Motor neuron (in vitro differentiated cells): Measurements from ENCODE around the gene WTAP. TPM values are rescaled to one million over a fixed set of nuclear protein-coding genes. Genes with fewer than 3 reads are reported as not detected.
"Not testable (repeated sequence)": the region's sequence is repeated elsewhere in the genome, so short reads cannot be mapped to it uniquely, and the experiment has no call there.

Source experiments
- ATAC-seq, 8 experiments: fragments of 200-7000 bp; cut with Tn5 transposase; replicated peaks in 6 of 8; 2 replicates each; pipeline ENCODE4 v1.8.0; 2021; ENCODE audit warnings: mild to moderate bottlenecking in 8 of 8, moderate library complexity in 8 of 8
- H3K27ac ChIP-seq, 2 donors: fragments of 250-450 bp; sonication (Bioruptor Pico); 2 replicates each; pipeline ENCODE4 v1.9.0; 2021; ENCODE audit warnings: antibody characterized with exemption in 2 of 2, mild to moderate bottlenecking in 2 of 2, moderate library complexity in 1 of 2
- H3K4me1 ChIP-seq, 2 donors: fragments of 250-450 bp; sonication (Bioruptor Pico); replicated peaks in 1 of 2; 2 replicates each; pipeline ENCODE4 v1.6.1; 2021; ENCODE audit warnings: antibody characterized with exemption in 2 of 2, mild to moderate bottlenecking in 2 of 2, moderate library complexity in 1 of 2
- H3K4me3 ChIP-seq, 5 donors: fragments of 250-450 bp; sonication (Bioruptor Pico); 2 replicates each; pipeline ENCODE4 v1.9.0; 2021; ENCODE audit warnings: antibody characterized with exemption in 5 of 5, mild to moderate bottlenecking in 5 of 5, moderate library complexity in 4 of 5
- WGBS, 10 experiments: fragments of 450-650 bp; shearing (Covaris generic); methylation state at CpG; one replicate each; pipeline ENCODE4 v1.0.0; 2022; 5-methylcytosine and 5-hydroxymethylcytosine counted together
- in situ Hi-C, 9 experiments: fragments of 400-800 bp; cut with MboI; loops; one replicate each; pipeline ENCODE4 v1.15.0; 2021; ENCODE audit warnings: low sequenced_read_pairs in 9 of 9, low pct_unique_long_range_greater_than_20kb in 2 of 9; ENCODE audit not compliant: unreplicated experiment in 9 of 9
- total RNA-seq, 8 experiments: library from RNA; unstranded; fragments of 300-600 nt; gene quantifications; 2 replicates each; pipeline versions ENCODE4 v1.2.3 to v1.2.4, GENCODE V29; 2022

Gene WTAP
- total RNA-seq, 8 experiments from 2014 or later: 73.8 to 139 (median 87.2) TPM

DNA sequence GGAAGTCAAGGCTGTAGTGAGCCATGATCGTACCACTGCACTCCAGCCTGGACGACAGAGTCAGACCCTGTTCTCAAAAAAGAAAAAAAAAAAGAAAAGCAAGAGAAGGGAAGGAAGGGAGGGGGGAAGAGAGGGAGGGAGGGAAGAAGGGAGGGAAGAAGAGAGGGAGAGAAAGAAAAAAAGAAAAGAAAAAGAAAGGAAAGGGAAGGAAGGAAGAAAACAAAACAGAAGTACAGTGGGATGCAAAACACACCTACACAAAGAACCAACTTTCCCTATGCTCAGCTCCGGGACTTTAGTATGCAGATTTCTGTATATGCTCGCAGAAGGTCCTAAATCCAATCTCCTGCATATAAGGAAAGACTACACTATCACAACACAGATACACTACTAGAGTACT, 2.5 kb upstream of the WTAP start:
- in situ Hi-C loops: no loop called here
- 60 to 100% (median 83%) methylated on average over 1 to 2 of the region's 4 CpGs; no CpG with 5 or more reads in 5 of the 10 experiments for WGBS, 10 experiments
- H3K27ac ChIP-seq: no peak overlapping the region

DNA sequence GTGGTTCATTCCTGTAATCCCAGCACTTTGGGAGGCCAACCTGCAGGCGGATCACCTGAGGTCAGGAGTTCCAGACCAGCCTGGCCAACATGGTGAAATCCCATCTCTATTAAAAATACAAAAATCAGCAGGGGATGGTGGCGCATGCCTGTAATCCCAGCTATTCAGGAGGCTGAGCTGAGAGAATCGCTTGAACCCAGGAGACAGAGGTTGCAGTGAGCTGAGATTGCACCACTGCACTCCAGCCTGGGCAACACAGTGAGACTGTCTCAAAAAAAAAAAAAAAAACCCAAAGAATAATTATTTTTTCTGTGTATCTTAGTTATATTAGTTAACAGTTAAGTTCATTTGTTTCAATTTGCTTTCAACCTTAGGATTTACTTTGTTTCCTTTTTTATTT, 2.1 kb upstream of the WTAP start:
- H3K27ac ChIP-seq, in situ Hi-C loops, ATAC-seq, H3K4me3 ChIP-seq: not testable (repeated sequence)
- H3K4me1 ChIP-seq: peaks cover 3 to 18% of the 10 kb centered on the region in 2 donors
- 92 to 100% (median 100%) methylated on average over 1 to 3 of the region's 3 CpGs; no CpG with 5 or more reads in 2 of the 10 experiments for WGBS, 10 experiments

More for the DNA sequence above, 2.5 kb upstream of the WTAP start:
- ATAC-seq: no peak
- no peak overlapping the region for H3K4me3 ChIP-seq
- peaks cover 2 to 14% of the 10 kb centered on the region in 2 donors for H3K4me1 ChIP-seq

DNA sequence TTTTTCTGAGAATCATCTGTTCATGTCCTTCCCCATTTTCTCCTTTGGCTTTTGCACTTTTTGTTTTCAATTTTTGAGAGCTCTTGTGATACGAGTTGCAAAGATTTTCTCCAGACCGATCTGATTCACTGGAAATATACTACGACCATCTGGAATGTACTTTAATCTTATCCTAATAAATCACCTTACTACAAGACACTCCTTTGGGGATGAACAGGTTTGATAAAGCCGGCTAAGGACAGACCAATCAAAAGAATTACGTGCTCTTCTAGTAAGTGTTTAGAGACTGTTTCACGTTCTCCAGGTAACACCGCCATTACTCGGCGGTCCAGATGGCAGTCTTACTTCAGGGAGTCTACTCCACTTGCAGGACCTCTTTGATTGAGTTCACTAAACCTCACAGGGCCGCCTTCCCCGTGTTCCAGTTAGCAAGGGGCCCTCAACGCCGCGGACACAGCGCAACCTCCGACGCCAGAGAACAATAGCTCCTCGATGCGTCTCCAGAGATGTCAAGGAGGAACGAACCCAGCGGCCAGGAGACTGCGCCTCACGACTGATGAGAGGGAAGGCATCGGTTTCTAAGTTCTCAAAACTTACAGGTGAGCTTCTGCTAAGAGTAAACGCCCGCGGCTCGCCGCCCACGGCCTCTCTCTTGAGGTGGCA, 920 bp upstream of the WTAP start:
- Histone ChIP-seq H3K4me1 (peaks cover 3 to 22% of the 10 kb centered on the region in 2 donors), H3K27ac (peak overlapping the region; percentile 100), H3K4me3 (peak overlapping the region; percentile 82 to 98 (median 96))
- in situ Hi-C loops: no loop called here
- 0 to 21% (median 0%) methylated on average over 2 to 15 of the region's 30 CpGs; no CpG with 5 or more reads in 1 of the 10 experiments for WGBS, 10 experiments
- peak; percentile 12 to 45 (median 38) for ATAC-seq

DNA sequence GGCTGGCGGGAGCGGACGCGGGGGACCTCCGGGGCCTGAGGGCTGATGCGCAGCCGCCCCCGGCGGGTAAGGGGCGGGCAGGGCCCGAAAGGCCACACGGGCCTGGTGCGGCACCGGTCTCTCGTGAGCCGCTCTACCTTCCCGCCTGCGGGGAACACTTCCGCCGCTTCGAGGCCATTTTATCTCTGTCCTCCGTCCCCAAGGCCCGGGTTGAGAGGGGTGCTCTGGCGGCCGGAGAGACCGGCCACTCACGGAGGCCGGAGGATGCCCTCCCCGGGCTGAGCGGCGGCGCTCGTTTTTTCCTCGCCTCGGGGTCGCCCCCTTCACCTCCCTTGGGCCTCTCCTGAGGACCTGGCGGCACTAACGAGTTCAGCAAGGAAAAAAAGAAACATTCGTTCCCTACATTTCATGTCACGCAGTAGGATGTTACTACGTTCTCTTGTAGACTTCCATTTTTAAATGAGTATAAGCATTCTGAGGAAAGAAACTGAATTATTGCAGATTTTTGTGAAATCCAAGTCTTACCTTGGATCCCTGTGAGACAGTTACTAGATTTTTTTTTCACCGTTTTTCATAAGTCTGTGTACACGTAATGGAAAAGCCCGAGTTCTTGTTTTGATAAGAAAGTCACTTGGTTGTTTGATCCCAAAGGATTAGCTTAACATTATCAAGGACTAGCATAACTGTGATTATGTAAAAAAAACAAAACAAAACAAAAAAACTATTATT, 575 bp downstream of the WTAP start:
- peak overlapping the region; percentile 100 for H3K27ac ChIP-seq
- in situ Hi-C loops: no loop called here
- 0 to 5% (median 0%) methylated on average over 1 to 22 of the region's 44 CpGs for WGBS, 10 experiments
- H3K4me1 ChIP-seq: peaks cover 3 to 22% of the 10 kb centered on the region in 2 donors
- H3K4me3 ChIP-seq: peak overlapping the region; percentile 82 to 98 (median 96)
- ATAC-seq: peak; percentile 35 to 50 (median 47)

DNA sequence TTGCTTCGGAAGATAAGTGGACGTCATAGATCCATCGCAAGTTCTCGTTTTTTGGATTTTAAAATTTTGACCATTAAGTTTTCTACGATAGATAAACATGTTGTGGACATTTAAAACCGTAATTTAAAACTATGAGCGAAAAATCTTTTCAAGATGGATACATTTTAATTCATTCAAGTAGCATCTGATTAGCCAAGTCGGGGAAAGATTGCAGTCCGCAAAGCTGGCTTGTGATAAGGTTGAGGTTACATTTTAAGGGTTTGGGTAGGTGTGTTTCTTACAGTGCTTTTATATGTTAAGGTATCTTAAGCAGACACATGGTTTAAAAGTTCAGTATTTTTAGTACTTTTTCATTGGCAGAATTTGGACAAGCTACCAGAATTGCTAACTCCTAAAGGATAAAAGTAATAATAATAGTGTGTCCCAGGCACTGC, 1.2 kb downstream of the WTAP start:
- ATAC-seq: no peak
- Histone ChIP-seq H3K4me1 (peaks cover 3 to 22% of the 10 kb centered on the region in 2 donors), H3K27ac (no peak overlapping the region), H3K4me3 (peak overlapping the region; percentile 82 to 98 (median 96))
- in situ Hi-C loops: no loop called here
- 0 to 2% (median 1%) methylated on average over 3 to 9 of the region's 9 CpGs for WGBS, 10 experiments

DNA sequence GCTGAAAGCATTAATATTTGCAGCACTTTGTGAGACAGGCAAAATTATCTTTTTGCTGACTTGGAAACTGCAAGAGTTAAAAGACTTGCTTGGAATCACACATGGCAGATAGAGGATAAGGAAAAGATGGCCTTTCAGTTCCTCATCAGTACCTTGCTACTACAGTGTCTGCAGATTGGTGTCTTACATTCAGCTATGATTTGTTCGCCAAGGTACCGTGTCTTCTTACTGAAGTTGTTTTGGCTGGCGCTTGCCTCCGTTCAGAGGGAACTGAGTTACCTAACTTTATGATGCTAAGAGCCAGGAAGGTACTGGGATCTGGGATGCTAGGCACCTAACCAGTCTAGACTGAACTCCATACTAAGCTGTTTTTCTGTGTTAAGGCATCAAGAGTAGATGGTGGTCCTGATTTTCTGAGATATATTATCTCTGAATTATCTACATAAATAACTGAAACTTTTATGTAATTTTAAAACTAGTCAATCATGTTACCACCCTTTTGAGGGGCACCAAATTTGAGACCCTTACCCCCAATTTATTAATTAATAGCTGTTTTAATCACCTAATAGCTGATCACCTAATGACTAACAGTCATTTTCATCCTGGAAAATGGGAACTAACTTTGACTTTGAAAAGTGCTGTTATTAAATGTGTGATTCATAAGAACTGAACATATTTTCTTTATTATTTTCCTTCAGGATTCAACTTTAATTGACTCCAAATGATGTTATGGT, 2.5 kb downstream of the WTAP start:
- in situ Hi-C loops: no loop called here
- peaks cover 3 to 22% of the 10 kb centered on the region in 2 donors for H3K4me1 ChIP-seq
- no peak for ATAC-seq
- no peak overlapping the region for H3K27ac ChIP-seq
- 0 to 44% (median 25%) methylated on average over 1 to 4 of the region's 4 CpGs; no CpG with 5 or more reads in 2 of the 10 experiments for WGBS, 10 experiments
- H3K4me3 ChIP-seq: peak overlapping the region; percentile 82 to 98 (median 96)

DNA sequence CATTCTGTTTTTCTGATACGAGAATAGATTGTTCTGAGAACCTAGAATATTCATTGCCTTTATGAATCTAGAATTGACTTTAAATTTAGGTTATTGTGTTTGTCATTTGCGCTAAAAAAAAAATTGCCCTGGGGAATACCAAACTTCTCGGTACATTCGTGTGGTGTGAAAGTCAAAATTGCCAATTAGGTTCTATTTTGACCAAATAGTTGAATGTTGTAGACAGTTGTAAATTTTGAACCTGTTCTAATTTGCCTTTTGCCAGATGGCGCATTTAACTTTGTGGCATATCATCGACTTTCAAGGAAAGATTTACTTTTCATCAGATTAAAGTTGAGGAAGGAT, 3.0 kb downstream of the WTAP start:
- H3K4me3 ChIP-seq: peak overlapping the region in 1 of 5 donors; percentile 93
- 33 to 100% (median 81%) methylated on average over 1 to 6 of the region's 6 CpGs for WGBS, 10 experiments
- no peak for ATAC-seq

DNA sequence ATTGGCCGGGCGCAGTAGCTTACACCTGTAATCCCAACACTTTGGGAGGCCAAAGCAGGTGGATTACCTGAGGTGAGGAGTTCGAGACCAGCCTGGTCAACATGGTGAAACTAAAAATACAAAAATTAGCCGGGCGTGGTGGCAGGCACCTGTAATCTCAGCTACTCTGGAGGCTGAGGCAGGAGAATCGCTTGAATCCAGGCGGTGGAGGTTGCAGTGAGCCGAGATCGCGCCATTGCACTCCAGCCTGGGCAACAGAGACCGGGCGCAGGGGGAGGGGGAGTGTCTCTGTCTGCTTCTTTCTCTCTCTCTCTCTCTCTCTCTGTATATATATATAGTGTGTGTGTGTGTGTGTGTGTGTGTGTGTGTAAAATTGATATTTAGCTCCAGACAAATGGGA, 5.2 kb downstream of the WTAP start:
- H3K4me3 ChIP-seq, ATAC-seq, in situ Hi-C loops, H3K27ac ChIP-seq: not testable (repeated sequence)
- 80 to 100% (median 93%) methylated on average over 1 to 10 of the region's 12 CpGs for WGBS, 10 experiments
- peaks cover 3 to 15% of the 10 kb centered on the region in 2 donors for H3K4me1 ChIP-seq

More for the DNA sequence above, 3.0 kb downstream of the WTAP start:
- peaks cover 3 to 22% of the 10 kb centered on the region in 2 donors for H3K4me1 ChIP-seq
- in situ Hi-C loops: no loop called here
- no peak overlapping the region for H3K27ac ChIP-seq

DNA sequence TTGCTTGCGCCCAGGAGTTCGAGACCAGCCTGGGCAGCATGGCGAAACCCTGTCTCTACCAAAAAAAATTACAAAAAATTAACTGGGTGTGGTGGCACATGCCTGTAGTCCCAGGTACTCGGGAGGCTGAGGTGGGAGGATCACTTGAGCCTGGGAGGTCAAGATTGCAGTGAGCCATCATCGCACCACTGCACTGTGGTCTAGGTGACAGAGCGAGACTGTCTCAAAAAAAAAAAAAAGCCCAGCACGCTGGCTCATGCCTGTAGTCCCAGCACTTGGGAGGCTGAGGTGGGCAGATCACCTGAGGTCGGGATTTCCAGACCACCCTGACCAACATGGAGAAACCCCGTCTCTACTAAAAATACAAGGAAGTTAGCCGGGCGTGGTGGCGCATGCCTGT, 6.1 kb downstream of the WTAP start:
- H3K4me3 ChIP-seq, ATAC-seq, in situ Hi-C loops, H3K27ac ChIP-seq: not testable (repeated sequence)
- 79 to 100% (median 100%) methylated on average over 1 to 9 of the region's 12 CpGs; no CpG with 5 or more reads in 3 of the 10 experiments for WGBS, 10 experiments
- peaks cover 3 to 15% of the 10 kb centered on the region in 2 donors for H3K4me1 ChIP-seq

DNA sequence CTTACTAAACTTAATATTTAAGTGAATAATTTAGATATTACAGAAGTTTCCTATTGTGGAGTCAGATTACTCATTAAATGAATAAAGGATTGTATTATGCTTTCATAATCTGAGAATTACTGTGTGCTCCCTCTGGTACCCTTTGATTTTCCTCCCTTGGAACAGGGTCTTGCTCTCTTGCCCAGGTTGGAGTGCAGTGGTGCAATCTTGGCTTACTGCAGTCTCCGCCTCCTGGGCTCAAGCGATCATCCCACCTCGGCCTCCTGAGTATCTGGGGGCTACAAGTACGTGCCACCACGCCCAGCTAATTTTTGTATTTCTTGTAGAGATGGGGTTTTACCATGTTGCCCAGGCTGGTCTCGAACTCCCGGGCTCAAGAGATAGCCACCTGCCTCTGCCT, 9.6 kb downstream of the WTAP start:
- Histone ChIP-seq H3K4me3 (no peak overlapping the region), H3K27ac (no peak overlapping the region), H3K4me1 (no peaks in the 10 kb centered on the region)
- in situ Hi-C loops: no loop called here
- 66 to 95% (median 94%) methylated on average over 3 to 7 of the region's 7 CpGs; no CpG with 5 or more reads in 4 of the 10 experiments for WGBS, 10 experiments
- no peak for ATAC-seq

DNA sequence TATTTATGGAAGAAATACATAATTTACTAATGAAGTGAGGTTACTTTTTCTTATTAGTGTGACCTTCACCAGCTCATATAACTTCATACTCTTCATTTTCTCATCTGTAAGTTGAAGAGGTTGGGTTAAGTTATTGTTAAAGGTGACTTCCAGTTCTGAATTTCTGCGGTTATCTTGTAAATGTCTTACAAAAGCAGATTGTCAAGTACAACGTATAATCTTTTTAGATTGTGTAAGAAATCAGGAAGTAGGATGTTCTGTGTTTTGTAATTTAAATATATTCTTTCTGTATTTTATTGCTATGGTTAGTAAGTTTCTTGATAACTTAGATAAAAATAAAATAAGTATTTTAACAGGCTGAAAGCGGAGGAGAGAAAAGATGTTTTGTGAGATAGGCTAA, 12.0 kb downstream of the WTAP start:
- Histone ChIP-seq H3K4me1 (no peaks in the 10 kb centered on the region), H3K4me3 (no peak overlapping the region), H3K27ac (no peak overlapping the region)
- no peak for ATAC-seq
- in situ Hi-C loops: no loop called here
- 53 to 100% (median 86%) methylated on average over 1 to 3 of the region's 3 CpGs for WGBS, 10 experiments

DNA sequence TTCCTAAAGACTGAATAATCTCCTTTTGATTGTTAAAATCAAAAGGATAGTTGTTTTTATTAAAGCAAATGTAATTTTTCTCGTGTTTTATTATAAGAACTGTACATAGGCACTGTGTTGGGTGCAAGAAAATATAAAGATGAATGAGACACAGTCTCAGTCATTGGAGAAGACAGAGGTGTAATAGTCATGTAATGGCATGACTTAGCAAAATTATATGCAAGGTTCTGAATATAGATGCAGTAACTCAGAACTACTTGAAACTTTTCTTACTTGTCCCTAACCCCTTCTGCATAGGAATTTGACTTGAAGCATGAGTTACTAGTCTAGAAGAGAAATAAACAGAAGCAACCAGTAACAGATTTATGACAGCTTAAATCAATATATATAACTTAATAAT, 14.9 kb downstream of the WTAP start:
- no peaks in the 10 kb centered on the region for H3K4me1 ChIP-seq
- ATAC-seq: peak in 2 of 8 experiments; percentile 42 to 49
- H3K4me3 ChIP-seq: no peak overlapping the region
- in situ Hi-C loops: no loop called here
- no peak overlapping the region for H3K27ac ChIP-seq
- WGBS, 10 experiments: 64 to 100% (median 100%) methylated on average over 1 of the region's 1 CpG; no CpG with 5 or more reads in 1 of the 10 experiments

DNA sequence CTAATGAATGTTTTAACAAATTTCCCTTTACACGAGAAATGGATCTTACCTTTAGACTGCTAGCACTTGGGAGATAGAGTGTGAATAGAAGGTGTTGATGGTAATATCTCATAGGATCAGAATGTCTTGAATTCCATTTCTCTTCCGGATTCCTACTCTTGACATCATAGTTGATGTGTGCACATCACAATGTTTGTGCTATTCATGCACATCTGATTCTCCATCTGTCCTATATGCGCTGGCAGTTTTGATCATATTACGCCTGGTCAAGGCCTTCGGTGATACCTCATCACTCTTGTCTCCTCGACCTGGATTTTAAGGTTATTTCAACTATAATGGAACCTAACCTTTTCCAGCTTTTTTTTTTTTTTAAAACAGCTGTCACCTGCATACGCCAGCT, 17.8 kb downstream of the WTAP start:
- in situ Hi-C loops: no loop called here
- H3K4me3 ChIP-seq: no peak overlapping the region
- WGBS, 10 experiments: 69 to 100% (median 91%) methylated on average over 2 to 7 of the region's 7 CpGs

More for the DNA sequence above, 17.8 kb downstream of the WTAP start:
- no peaks in the 10 kb centered on the region for H3K4me1 ChIP-seq
- no peak overlapping the region for H3K27ac ChIP-seq
- ATAC-seq: no peak
